ENCODE measurements around the gene TRIM60.

Gene TRIM60

GRCh38 chr4:165085946-165086345, 54.1 kb downstream of the TRIM60 start:
- DNase-seq (ENCODE audit: low read depth) = no peak
- H3K4me3 ChIP-seq (ENCODE audit: low read length) = no peak overlapping the region
- no peak for TF ChIP-seq CTCF (conservative IDR thresholded peaks at IDR 0.05; ENCODE audit: low read length)

GRCh38 chr4:165088366-165088765, 56.6 kb downstream of the TRIM60 start:
- no peak overlapping the region for H3K4me3 ChIP-seq (ENCODE audit: low read length)
- no peak for DNase-seq (ENCODE audit: low read depth)
- TF ChIP-seq CTCF (conservative IDR thresholded peaks at IDR 0.05; ENCODE audit: low read length) = no peak
